Embryonic facial prominence (tissue), 1 donor: ENCODE data around the gene KIR2DL3.
"Not testable (repeated sequence)": the region's sequence is repeated elsewhere in the genome, so short reads cannot be mapped to it uniquely, and the experiment has no call there.

Experiments used
- DNase-seq: peaks from one replicate; pipeline ENCODE4 v3.0.0-alpha.2; 2016; ENCODE audit errors: extremely low spot score

KIR2DL3 gene

GRCh38 chr19:54744080-54744479 lies 5.8 kb downstream of the KIR2DL3 start:
- DNase-seq, result not testable (repeated sequence)

GRCh38 chr19:54747614-54748322 lies 9.5 kb downstream of the KIR2DL3 start:
- DNase-seq, result not testable (repeated sequence)

- not testable (repeated sequence) for DNase-seq
Measured at GRCh38 chr19:54750276-54750675, 12.0 kb downstream of the KIR2DL3 start.

- DNase-seq, result not testable (repeated sequence)
Measured at GRCh38 chr19:54756204-54757110, 18.1 kb downstream of the KIR2DL3 start.

- not testable (repeated sequence) for DNase-seq
Measured at GRCh38 chr19:54758577-54758976, 20.3 kb downstream of the KIR2DL3 start.

- DNase-seq, result not testable (repeated sequence)
Measured at GRCh38 chr19:54764219-54764618, 25.9 kb downstream of the KIR2DL3 start.

- DNase-seq, result not testable (repeated sequence)
Measured at GRCh38 chr19:54766464-54766863, 28.2 kb downstream of the KIR2DL3 start.

GRCh38 chr19:54769646-54770045 lies 31.3 kb downstream of the KIR2DL3 start, which contains the start of gene KIR2DL1:
Gene KIR2DL1 (plus strand): TSS chr19:54769793. CDS start chr19:54769851, 58 bp downstream.
- DNase-seq, result not testable (repeated sequence)

GRCh38 chr19:54770511-54770910 lies 32.2 kb downstream of the KIR2DL3 start:
- DNase-seq, result not testable (repeated sequence)

GRCh38 chr19:54771018-54771960 lies 33.0 kb downstream of the KIR2DL3 start:
- DNase-seq, result not testable (repeated sequence)

GRCh38 chr19:54772666-54773065 lies 34.4 kb downstream of the KIR2DL3 start:
- not testable (repeated sequence) for DNase-seq

- not testable (repeated sequence) for DNase-seq
Measured at GRCh38 chr19:54775095-54775815, 36.9 kb downstream of the KIR2DL3 start.

GRCh38 chr19:54775830-54776229 lies 37.5 kb downstream of the KIR2DL3 start:
- DNase-seq, result not testable (repeated sequence)

GRCh38 chr19:54777851-54778250 lies 39.5 kb downstream of the KIR2DL3 start:
- not testable (repeated sequence) for DNase-seq

GRCh38 chr19:54778896-54779295 lies 40.6 kb downstream of the KIR2DL3 start:
- not testable (repeated sequence) for DNase-seq

GRCh38 chr19:54782916-54783315 lies 44.6 kb downstream of the KIR2DL3 start:
- DNase-seq, result not testable (repeated sequence)

GRCh38 chr19:54786091-54786723 lies 47.9 kb downstream of the KIR2DL3 start:
- DNase-seq, result not testable (repeated sequence)

GRCh38 chr19:54788154-54788553 lies 49.8 kb downstream of the KIR2DL3 start:
- not testable (repeated sequence) for DNase-seq

GRCh38 chr19:54790711-54791110 lies 52.4 kb downstream of the KIR2DL3 start:
- DNase-seq, result no peak

GRCh38 chr19:54791476-54791875 lies 53.2 kb downstream of the KIR2DL3 start:
- no peak for DNase-seq
